C4-2B (cell line): ENCODE data around the gene ZDHHC9.

ENCODE experiments used
- H3K27ac ChIP-seq: fragments of 450-650 bp; 2 replicates; pipeline ENCODE4 v1.5.1; 2017
- CTCF ChIP-seq: fragments of 450-650 bp; conservative IDR thresholded peaks from 2 replicates; pipeline ENCODE4 v1.5.1; 2017; ENCODE audit warnings: mild to moderate bottlenecking
- ZFX ChIP-seq: fragments of 450-650 bp; IDR thresholded peaks from 2 replicates; pipeline ENCODE4 v1.6.1; 2017

Gene ZDHHC9

GRCh38 chrX:129768586-129769466 lies 74.9 kb downstream of the ZDHHC9 start:
- H3K27ac ChIP-seq, result no peak overlapping the region
- TF ChIP-seq CTCF (no peak), ZFX (no peak)

GRCh38 chrX:129768186-129768585 lies 75.5 kb downstream of the ZDHHC9 start:
- TF ChIP-seq CTCF, result no peak
- TF ChIP-seq ZFX, result no peak
- H3K27ac ChIP-seq, result no peak overlapping the region

- TF ChIP-seq CTCF (no peak), ZFX (no peak)
- H3K27ac ChIP-seq, result no peak overlapping the region
These were observed 80.0 kb downstream of the ZDHHC9 start for GRCh38 chrX:129763666-129764065.

- TF ChIP-seq ZFX, result no peak
- TF ChIP-seq CTCF, result no peak
- H3K27ac ChIP-seq, result no peak overlapping the region
These were observed 81.2 kb downstream of the ZDHHC9 start for GRCh38 chrX:129762448-129762847.

- TF ChIP-seq ZFX (no peak), CTCF (no peak)
- no peak overlapping the region for H3K27ac ChIP-seq
These were observed 82.1 kb downstream of the ZDHHC9 start for GRCh38 chrX:129761596-129761995.

- no peak overlapping the region for H3K27ac ChIP-seq
These were observed 82.7 kb downstream of the ZDHHC9 start for GRCh38 chrX:129760981-129761380.

More at GRCh38 chrX:129760981-129761380, 82.7 kb downstream of the ZDHHC9 start:
- TF ChIP-seq CTCF, result no peak
- no peak for TF ChIP-seq ZFX
